Measurements from ENCODE around the gene MYO9A.
"Not testable (repeated sequence)": the region's sequence is repeated elsewhere in the genome, so short reads cannot be mapped to it uniquely, and the experiment has no call there.

Gene MYO9A

GRCh38 chr15:72078887-72079286, 39.1 kb downstream of the MYO9A start:
- Histone ChIP-seq H3K27ac (ENCODE audit: low read length) (no peak overlapping the region), H3K9me3 (ENCODE audit: control insufficient read depth, low read depth, low read length) (no peaks in the 10 kb centered on the region), H3K36me3 (ENCODE audit: control insufficient read depth, low read depth, low read length) (no peaks in the 10 kb centered on the region), H3K4me3 (ENCODE audit: low read length) (no peak overlapping the region), H3K27me3 (ENCODE audit: control insufficient read depth, insufficient read depth, low read length) (no peaks in the 10 kb centered on the region), H3K4me1 (ENCODE audit: control insufficient read depth, low read depth, low read length) (no peaks in the 10 kb centered on the region), H3K9ac (ENCODE audit: low read length) (no peak overlapping the region)

DNA sequence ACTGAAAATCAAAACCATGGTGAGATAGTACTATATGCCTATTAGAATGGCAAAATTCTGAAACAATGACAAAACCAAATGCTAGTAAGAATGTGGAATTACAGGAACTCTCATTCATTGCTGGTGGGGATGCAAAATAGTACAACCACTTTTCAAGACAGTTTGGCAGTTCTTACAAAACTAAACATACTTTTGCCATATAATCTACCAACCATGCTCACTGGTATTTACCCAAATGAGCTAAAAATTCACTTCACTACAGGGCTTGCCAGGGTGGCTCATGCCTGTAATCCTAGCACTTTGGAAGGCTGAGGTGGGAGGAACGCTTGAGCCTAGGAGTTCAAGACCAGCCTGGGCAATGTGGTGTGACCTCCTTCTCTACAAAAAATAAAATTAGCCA, 40.0 kb downstream of the MYO9A start:
- Histone ChIP-seq H3K4me1 (ENCODE audit: control insufficient read depth, low read depth, low read length) (no peaks in the 10 kb centered on the region), H3K27me3 (ENCODE audit: control insufficient read depth, insufficient read depth, low read length) (no peaks in the 10 kb centered on the region), H3K9ac (ENCODE audit: low read length) (no peak overlapping the region), H3K4me3 (ENCODE audit: low read length) (no peak overlapping the region), H3K36me3 (ENCODE audit: control insufficient read depth, low read depth, low read length) (no peaks in the 10 kb centered on the region), H3K27ac (ENCODE audit: low read length) (no peak overlapping the region), H3K9me3 (ENCODE audit: control insufficient read depth, low read depth, low read length) (no peaks in the 10 kb centered on the region)

- H3K27me3 ChIP-seq (ENCODE audit: control insufficient read depth, insufficient read depth, low read length): no peaks in the 10 kb centered on the region
- H3K4me3 ChIP-seq (ENCODE audit: low read length): no peak overlapping the region
- H3K9me3 ChIP-seq (ENCODE audit: control insufficient read depth, low read depth, low read length): no peaks in the 10 kb centered on the region
- no peaks in the 10 kb centered on the region for H3K4me1 ChIP-seq (ENCODE audit: control insufficient read depth, low read depth, low read length)
- no peak overlapping the region for H3K9ac ChIP-seq (ENCODE audit: low read length)
- no peaks in the 10 kb centered on the region for H3K36me3 ChIP-seq (ENCODE audit: control insufficient read depth, low read depth, low read length)
- H3K27ac ChIP-seq (ENCODE audit: low read length): no peak overlapping the region
These were observed 43.5 kb downstream of the MYO9A start for GRCh38 chr15:72074335-72075060.

DNA sequence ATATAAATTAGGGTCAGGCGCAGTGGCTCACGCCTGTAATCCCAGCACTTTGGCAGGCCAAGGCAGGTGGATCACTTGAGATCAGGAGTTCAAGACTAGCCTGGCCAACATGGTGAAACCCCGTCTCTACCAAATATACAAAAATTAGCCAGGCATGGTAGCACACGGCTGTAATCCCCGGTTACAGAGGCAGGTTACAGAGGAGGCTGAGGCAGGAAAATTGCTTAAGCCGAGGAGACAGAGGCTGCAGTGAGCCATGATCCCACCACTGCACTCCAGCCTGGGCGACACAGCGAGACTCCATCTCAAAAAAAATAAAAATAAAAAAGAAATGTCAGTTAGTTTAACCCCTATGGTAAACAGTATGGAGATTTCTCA, 46.5 kb downstream of the MYO9A start:
- H3K36me3 ChIP-seq (ENCODE audit: control insufficient read depth, low read depth, low read length); H3K9ac ChIP-seq (ENCODE audit: low read length); H3K9me3 ChIP-seq (ENCODE audit: control insufficient read depth, low read depth, low read length); H3K4me1 ChIP-seq (ENCODE audit: control insufficient read depth, low read depth, low read length); H3K4me3 ChIP-seq (ENCODE audit: low read length); H3K27me3 ChIP-seq (ENCODE audit: control insufficient read depth, insufficient read depth, low read length); H3K27ac ChIP-seq (ENCODE audit: low read length): not testable (repeated sequence)

DNA sequence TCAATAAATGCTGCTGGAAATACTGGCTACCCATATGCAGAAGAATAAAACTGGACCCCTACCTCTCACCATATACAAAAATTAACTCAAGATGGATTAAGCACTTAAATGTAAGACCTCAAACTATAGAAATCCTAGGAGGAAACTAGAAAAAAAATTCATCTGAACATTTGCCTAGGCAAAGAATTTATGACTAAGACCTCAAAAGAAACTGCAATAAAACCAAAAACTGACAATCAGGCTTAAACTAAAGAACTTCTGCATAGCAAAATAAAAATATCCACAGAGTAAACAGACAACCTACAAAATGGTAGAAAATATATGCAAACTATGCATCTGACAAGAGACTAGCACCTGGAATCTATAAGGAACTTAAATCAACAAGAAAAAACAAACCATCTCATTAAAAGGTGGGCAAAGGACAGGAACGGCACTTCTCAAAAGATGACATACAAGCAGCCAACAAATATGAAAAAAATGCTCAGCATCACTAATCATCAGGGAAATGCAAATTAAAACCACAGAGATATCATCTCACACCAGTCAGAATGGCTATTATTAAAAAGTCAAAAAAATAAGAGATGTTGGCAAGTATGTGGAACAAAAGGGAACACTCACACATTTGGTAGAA, 47.0 kb downstream of the MYO9A start:
- Histone ChIP-seq H3K27ac (ENCODE audit: low read length) (no peak overlapping the region), H3K27me3 (ENCODE audit: control insufficient read depth, insufficient read depth, low read length) (no peaks in the 10 kb centered on the region), H3K4me1 (ENCODE audit: control insufficient read depth, low read depth, low read length) (no peaks in the 10 kb centered on the region), H3K9ac (ENCODE audit: low read length) (no peak overlapping the region), H3K36me3 (ENCODE audit: control insufficient read depth, low read depth, low read length) (no peaks in the 10 kb centered on the region), H3K9me3 (ENCODE audit: control insufficient read depth, low read depth, low read length) (no peaks in the 10 kb centered on the region), H3K4me3 (ENCODE audit: low read length) (no peak overlapping the region)

- no peak overlapping the region for H3K9ac ChIP-seq (ENCODE audit: low read length)
- no peak overlapping the region for H3K27ac ChIP-seq (ENCODE audit: low read length)
- H3K27me3 ChIP-seq (ENCODE audit: control insufficient read depth, insufficient read depth, low read length): no peaks in the 10 kb centered on the region
- H3K9me3 ChIP-seq (ENCODE audit: control insufficient read depth, low read depth, low read length): no peaks in the 10 kb centered on the region
- no peaks in the 10 kb centered on the region for H3K36me3 ChIP-seq (ENCODE audit: control insufficient read depth, low read depth, low read length)
- H3K4me3 ChIP-seq (ENCODE audit: low read length): no peak overlapping the region
- H3K4me1 ChIP-seq (ENCODE audit: control insufficient read depth, low read depth, low read length): no peaks in the 10 kb centered on the region
These were observed 49.1 kb downstream of the MYO9A start for GRCh38 chr15:72068856-72069255.

- H3K36me3 ChIP-seq (ENCODE audit: control insufficient read depth, low read depth, low read length): no peaks in the 10 kb centered on the region
- no peak overlapping the region for H3K27ac ChIP-seq (ENCODE audit: low read length)
- no peak overlapping the region for H3K4me3 ChIP-seq (ENCODE audit: low read length)
- H3K9ac ChIP-seq (ENCODE audit: low read length): no peak overlapping the region
- H3K4me1 ChIP-seq (ENCODE audit: control insufficient read depth, low read depth, low read length): peaks cover 3% of the 10 kb centered on the region
- no peaks in the 10 kb centered on the region for H3K9me3 ChIP-seq (ENCODE audit: control insufficient read depth, low read depth, low read length)
- H3K27me3 ChIP-seq (ENCODE audit: control insufficient read depth, insufficient read depth, low read length): no peaks in the 10 kb centered on the region
These were observed 52.1 kb downstream of the MYO9A start for GRCh38 chr15:72065801-72066200.

- Histone ChIP-seq H3K27ac (ENCODE audit: low read length) (no peak overlapping the region), H3K4me1 (ENCODE audit: control insufficient read depth, low read depth, low read length) (peaks cover 8% of the 10 kb centered on the region), H3K36me3 (ENCODE audit: control insufficient read depth, low read depth, low read length) (no peaks in the 10 kb centered on the region), H3K9ac (ENCODE audit: low read length) (no peak overlapping the region), H3K27me3 (ENCODE audit: control insufficient read depth, insufficient read depth, low read length) (no peaks in the 10 kb centered on the region), H3K9me3 (ENCODE audit: control insufficient read depth, low read depth, low read length) (no peaks in the 10 kb centered on the region), H3K4me3 (ENCODE audit: low read length) (no peak overlapping the region)
These were observed 54.8 kb downstream of the MYO9A start for GRCh38 chr15:72063186-72063585.

DNA sequence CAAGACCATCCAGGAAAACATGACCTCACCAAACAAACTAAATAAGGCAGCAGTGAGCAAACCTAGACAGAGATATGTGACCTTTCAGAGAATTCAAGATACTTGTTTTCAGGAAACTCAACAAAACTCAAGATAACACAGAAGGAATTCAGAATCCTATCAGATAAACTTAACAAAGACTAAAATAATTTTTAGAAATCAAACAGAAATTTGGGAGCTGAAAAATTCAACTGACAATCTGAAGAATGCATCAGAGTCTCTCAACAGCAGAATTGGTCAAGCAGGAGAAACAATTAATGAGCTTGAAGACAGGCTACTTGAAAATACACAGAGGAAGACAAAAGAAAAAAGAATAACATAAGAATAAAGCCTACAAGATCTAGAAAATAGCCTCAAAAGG, 55.6 kb downstream of the MYO9A start:
- Histone ChIP-seq H3K9me3 (ENCODE audit: control insufficient read depth, low read depth, low read length) (no peaks in the 10 kb centered on the region), H3K27ac (ENCODE audit: low read length) (no peak overlapping the region), H3K36me3 (ENCODE audit: control insufficient read depth, low read depth, low read length) (no peaks in the 10 kb centered on the region), H3K9ac (ENCODE audit: low read length) (no peak overlapping the region), H3K4me3 (ENCODE audit: low read length) (no peak overlapping the region), H3K4me1 (ENCODE audit: control insufficient read depth, low read depth, low read length) (peaks cover 17% of the 10 kb centered on the region), H3K27me3 (ENCODE audit: control insufficient read depth, insufficient read depth, low read length) (no peaks in the 10 kb centered on the region)

- no peaks in the 10 kb centered on the region for H3K36me3 ChIP-seq (ENCODE audit: control insufficient read depth, low read depth, low read length)
- H3K27me3 ChIP-seq (ENCODE audit: control insufficient read depth, insufficient read depth, low read length): no peaks in the 10 kb centered on the region
- no peaks in the 10 kb centered on the region for H3K9me3 ChIP-seq (ENCODE audit: control insufficient read depth, low read depth, low read length)
- H3K27ac ChIP-seq (ENCODE audit: low read length): no peak overlapping the region
- H3K9ac ChIP-seq (ENCODE audit: low read length): no peak overlapping the region
- H3K4me3 ChIP-seq (ENCODE audit: low read length): no peak overlapping the region
- peaks cover 18% of the 10 kb centered on the region for H3K4me1 ChIP-seq (ENCODE audit: control insufficient read depth, low read depth, low read length)
These were observed 57.2 kb downstream of the MYO9A start for GRCh38 chr15:72060687-72061250.

DNA sequence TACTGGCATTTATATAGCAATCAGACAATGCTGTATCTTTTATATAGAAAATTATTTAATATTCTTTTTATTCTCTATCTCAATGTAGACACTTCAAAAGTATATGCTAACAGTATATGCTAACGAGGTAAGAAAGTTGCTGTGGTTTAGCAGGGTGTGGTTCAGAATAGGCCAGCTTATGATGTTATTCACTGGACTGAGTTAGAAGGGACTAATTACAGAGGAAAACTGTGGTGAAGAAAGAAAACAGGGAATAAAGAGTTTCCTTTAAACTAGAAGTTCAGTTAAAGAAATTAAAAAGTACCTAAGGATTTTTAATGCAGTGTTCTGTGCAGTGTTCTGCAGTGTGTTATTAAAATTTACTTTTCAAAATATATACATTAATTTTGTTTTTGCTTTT, 59.4 kb downstream of the MYO9A start:
- Histone ChIP-seq H3K9ac (ENCODE audit: low read length) (no peak overlapping the region), H3K9me3 (ENCODE audit: control insufficient read depth, low read depth, low read length) (no peaks in the 10 kb centered on the region), H3K27me3 (ENCODE audit: control insufficient read depth, insufficient read depth, low read length) (no peaks in the 10 kb centered on the region), H3K4me1 (ENCODE audit: control insufficient read depth, low read depth, low read length) (peaks cover 18% of the 10 kb centered on the region), H3K27ac (ENCODE audit: low read length) (no peak overlapping the region), H3K36me3 (ENCODE audit: control insufficient read depth, low read depth, low read length) (no peaks in the 10 kb centered on the region), H3K4me3 (ENCODE audit: low read length) (no peak overlapping the region)

- Histone ChIP-seq H3K9me3 (ENCODE audit: control insufficient read depth, low read depth, low read length) (no peaks in the 10 kb centered on the region), H3K36me3 (ENCODE audit: control insufficient read depth, low read depth, low read length) (no peaks in the 10 kb centered on the region), H3K9ac (ENCODE audit: low read length) (no peak overlapping the region), H3K27ac (ENCODE audit: low read length) (no peak overlapping the region), H3K4me1 (ENCODE audit: control insufficient read depth, low read depth, low read length) (peaks cover 18% of the 10 kb centered on the region), H3K27me3 (ENCODE audit: control insufficient read depth, insufficient read depth, low read length) (no peaks in the 10 kb centered on the region), H3K4me3 (ENCODE audit: low read length) (no peak overlapping the region)
These were observed 60.3 kb downstream of the MYO9A start for GRCh38 chr15:72057548-72058091.
